Breast epithelium (tissue), 3 donors: ENCODE results near the gene CSRNP3.

Experiments
- CTCF ChIP-seq, 3 donors: fragments of 450-650 bp; IDR thresholded peaks; one replicate each; pipeline ENCODE4 v1.5.1; 2016 to 2017; ENCODE audit warnings: antibody characterized with exemption in 3 of 3, mild to moderate bottlenecking in 3 of 3, moderate library complexity in 3 of 3
- POLR2A ChIP-seq: fragments of 450-650 bp; IDR thresholded peaks from one replicate; pipeline ENCODE4 v1.6.1; 2016; ENCODE audit warnings: antibody characterized with exemption, mild to moderate bottlenecking, moderate library complexity

DNA sequence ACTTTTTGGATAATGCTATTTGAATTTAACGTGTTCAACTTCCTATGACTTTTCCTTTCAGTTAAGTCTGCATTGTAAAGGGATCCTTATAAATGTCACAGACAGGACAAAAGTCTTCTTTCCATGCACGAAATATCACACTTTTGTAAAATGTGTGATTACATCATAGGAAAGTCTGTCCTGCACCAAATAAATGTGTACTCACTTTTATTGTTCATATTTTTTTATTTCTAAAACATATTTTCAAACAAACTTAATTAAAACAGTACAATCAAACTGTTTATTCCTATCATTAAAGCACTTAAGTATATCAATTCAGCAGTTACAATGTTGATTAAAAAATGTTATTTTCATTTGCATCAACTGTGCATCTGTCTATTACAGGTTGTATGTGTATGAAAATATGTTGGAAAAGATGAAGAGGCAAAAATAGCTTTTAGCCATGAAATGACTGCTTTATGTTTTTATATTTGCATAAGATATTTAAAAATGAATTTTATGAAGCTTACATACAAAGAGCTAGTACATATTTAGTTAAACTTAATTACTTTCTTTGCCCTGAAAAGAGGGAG lies 105.6 kb downstream of the CSRNP3 start:
- TF ChIP-seq CTCF (IDR thresholded peaks at IDR 0.05), result no peak
- no peak for TF ChIP-seq POLR2A
